NCI-H2227 (cell line): ENCODE data around the gene DLGAP4.

Experiments
- DNase-seq: peaks from one replicate; lab custom pipeline; 2025; ENCODE audit not compliant: unreplicated experiment; lab: John Stamatoyannopoulos, UW

The DLGAP4 gene

GRCh38 chr20:36320261-36320897, 14.2 kb downstream of the DLGAP4 start:
- DNase-seq = no peak

- DNase-seq = no peak
Measured at GRCh38 chr20:36320898-36321695, 15.0 kb downstream of the DLGAP4 start.

- no peak for DNase-seq
Measured at GRCh38 chr20:36322131-36322530, 16.0 kb downstream of the DLGAP4 start.

GRCh38 chr20:36330091-36330490, 24.0 kb downstream of the DLGAP4 start:
- DNase-seq = no peak

DNA sequence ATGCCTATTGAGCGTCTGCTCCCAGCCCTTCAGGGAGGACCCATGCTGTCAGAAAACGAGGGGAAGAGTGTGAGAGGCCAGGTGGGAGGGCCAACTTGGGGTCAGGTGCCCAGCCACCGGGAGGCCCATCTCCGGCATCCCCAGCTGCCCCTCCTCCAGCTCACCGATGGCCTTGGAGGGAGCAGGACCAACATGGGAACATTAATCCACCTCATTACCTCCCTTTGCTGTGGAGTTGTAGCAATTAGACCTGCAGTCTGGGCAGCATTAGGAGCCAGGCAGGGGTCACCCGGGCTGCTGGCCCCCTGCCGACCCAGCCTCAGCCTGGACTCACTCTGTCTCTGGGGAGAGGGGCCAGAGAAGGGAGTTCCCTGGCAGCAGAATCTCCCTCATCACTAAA, 25.1 kb downstream of the DLGAP4 start:
- no peak for DNase-seq

- DNase-seq = no peak
Measured at GRCh38 chr20:36333841-36334240, 27.7 kb downstream of the DLGAP4 start.

- no peak for DNase-seq
Measured at GRCh38 chr20:36334281-36335205, 28.4 kb downstream of the DLGAP4 start.

GRCh38 chr20:36335206-36335870, 29.2 kb downstream of the DLGAP4 start:
- no peak for DNase-seq

DNA sequence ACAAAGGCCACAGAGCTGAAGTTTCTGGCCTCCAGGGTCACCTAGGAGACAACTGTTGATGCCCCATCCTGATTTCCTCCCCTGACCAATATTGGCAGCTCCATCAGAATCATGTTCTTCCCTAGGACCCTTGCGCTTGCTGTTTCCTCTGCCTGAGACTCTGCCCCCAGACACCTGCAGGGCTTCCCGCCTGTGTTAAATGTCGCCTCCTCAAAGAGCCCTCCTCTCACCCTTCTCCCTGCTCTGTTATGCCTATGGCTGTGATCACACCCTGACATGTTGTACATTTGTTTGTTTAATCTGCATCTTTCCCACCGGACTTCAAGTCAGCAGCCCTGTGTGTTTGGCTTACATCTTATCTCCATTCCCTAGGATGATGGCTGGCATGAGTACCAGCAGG, 30.1 kb downstream of the DLGAP4 start:
- no peak for DNase-seq

DNA sequence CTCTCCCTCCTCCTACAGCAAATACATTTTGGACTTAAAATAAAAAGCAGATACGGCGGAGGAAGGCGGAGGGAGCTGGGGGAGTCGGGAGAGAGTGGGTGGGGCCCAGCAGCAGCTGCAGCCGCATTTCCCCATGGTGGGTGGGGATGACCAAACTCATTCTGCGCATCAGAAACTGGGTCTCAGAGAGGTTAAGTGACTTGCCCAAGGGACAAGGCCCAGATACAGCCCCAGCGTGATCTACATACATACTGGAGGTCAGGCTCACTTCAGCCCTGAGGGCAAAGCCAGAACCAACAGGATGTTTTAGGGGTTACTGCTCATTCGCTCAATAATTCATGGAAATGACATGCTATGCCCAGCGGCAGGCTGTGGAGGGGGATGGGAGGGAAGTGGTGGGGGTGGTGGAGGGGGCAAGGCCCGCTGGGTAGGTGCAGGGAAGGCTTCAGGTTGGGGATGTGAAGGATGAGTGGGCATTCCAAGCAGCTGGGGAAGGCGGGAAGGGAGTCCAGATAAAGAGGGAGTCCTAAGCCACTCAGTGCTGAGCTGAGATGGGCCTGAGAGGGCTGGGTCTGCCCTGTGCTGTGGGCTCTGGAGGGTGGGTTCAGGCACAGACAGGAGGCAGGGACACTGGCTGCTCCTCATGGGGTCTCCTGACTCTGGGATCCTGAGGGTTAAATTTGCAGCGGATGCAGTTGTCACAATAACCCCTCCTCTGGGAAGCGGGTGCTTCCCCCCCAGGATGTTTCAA, 31.0 kb downstream of the DLGAP4 start:
- peak; percentile 50 for DNase-seq

GRCh38 chr20:36337886-36338285, 31.7 kb downstream of the DLGAP4 start:
- DNase-seq = no peak

DNA sequence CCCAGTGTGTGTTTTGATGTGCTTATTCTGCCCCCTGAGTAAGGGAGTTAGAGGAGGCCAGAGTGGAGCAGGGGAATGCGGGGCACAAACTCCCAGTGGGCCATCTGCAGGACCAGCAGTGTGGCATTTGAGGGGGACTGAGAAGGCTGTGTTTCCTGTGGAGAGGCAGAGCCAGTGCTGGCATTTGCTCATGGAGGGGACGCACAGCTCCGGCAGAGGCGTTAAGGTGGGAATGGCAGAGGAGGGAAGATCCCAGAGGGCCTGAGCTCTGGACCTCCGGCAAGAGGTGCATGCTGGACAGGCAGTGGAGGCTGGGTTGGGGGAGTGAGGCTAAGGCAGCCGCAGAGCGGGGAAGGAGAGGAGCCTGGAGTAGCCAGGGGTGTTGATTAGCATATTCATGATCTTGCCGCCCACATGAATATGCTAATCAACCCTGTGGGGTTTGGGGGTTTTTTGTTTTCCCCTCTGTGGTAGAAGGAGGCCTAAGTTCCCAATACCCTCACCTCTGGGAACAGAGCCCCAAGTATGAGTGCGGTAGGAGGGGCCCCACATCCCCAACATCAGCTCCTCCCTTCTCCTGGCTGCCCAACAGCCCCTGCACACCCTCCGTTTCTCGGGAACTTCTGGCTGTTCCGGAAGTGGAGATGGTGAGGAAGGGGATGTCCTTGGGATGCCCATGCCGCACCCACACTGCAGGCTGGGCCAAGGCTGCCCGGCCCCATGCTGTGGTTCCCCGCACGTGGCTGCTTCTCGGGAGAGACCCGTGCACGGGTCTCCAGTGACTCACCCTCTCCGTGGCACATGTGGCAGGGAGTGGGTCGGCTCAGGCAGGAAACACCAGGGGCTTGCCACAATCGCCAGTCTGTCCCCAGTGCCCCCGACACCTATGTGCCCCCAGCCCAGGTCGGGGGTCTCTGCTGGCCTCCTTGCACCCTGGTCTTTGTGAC, 33.8 kb downstream of the DLGAP4 start:
- no peak for DNase-seq

DNA sequence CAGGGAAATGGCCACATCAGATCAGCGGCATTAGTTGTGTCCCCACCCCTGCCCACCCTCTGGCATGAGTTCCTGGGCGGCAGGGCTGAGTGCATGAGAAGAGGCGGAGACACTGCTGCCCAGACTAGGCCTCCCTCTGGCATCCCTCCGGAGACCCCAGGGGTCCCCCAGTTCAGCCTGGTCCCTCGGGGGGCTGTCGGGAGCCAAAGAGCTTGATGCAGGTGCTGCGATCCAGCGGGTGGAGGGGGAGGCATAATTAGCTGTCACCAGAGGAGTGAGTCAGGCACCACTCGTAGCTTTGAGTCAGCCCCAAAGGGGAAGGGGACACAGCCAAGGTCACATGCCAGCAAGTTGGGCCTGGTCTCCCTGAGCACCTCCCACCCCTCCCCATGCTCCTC, 34.5 kb downstream of the DLGAP4 start:
- no peak for DNase-seq

DNA sequence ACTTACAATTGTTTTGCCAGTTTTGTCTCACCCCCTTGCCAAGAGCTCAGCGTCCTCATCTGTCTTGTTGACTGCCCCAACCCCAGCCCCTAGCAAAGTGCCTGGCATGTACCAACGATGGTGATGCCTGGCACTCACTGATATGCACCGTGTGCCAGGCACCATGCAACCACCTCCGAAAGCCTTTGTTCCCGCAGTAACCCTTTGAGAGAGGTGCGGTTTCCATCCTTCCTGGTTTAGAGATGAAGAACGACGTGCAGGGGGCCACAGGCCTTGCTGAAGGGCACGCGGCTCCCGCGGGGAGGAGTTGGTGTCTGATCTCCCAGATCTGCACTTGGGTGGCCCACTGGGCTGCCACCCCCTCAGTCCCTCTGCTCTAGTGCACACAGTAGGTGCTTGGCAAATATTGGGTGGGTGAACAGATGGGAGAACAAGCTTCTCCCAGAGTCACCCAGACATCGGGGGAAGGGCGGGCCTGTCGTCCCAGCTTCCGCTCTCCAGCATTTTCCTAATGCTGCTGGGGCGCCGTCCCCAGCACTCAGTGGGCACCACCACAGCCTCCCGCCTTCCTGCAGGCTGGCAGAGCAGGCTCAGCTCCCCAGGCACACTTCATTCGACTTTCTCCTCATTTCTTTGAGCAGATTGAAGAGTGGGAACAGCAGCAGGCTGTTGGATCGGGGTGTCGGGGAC, 35.3 kb downstream of the DLGAP4 start:
- no peak for DNase-seq

GRCh38 chr20:36342331-36343120, 36.4 kb downstream of the DLGAP4 start:
- DNase-seq = no peak

DNA sequence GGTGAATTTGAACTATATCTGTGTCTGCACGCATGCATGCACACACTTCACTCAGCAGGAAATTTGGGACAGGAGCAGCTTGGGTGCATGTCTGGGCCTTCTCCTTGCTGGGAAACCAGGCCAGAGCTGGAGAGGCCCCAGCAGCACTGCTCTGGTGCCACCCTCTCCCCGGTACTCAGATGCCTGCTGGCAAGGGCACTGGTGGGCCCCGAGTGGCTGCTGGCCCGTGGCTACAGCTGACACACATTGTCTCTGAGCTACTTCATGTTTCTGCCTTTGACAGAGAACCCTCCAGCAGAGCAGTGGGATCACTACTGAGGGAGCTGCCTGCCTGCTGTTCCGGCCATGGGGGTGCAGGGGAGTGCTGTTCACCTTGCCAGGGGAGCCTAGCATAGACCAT, 37.5 kb downstream of the DLGAP4 start:
- no peak for DNase-seq

GRCh38 chr20:36344517-36345132, 38.5 kb downstream of the DLGAP4 start:
- no peak for DNase-seq
